HG02840 (cell line): ENCODE data around the gene AP5S1.

ENCODE experiments used
- ATAC-seq: cut with Tn5 transposase; IDR thresholded peaks from one replicate; pipeline ENCODE4 v1.9.1; 2021; ENCODE audit warnings: mild to moderate bottlenecking, moderate library complexity, moderate number of reproducible peaks; ENCODE audit not compliant: unreplicated experiment, low FRiP score

Gene AP5S1

GRCh38 chr20:3871550-3872265, 51.4 kb downstream of the AP5S1 start:
- ATAC-seq, result no peak

- ATAC-seq, result no peak
Observed at GRCh38 chr20:3873507-3873906, 53.2 kb downstream of the AP5S1 start.

GRCh38 chr20:3874194-3874844, 54.0 kb downstream of the AP5S1 start:
- ATAC-seq, result no peak

GRCh38 chr20:3875378-3875974, 55.1 kb downstream of the AP5S1 start:
- no peak for ATAC-seq

GRCh38 chr20:3876000-3876399, 55.7 kb downstream of the AP5S1 start:
- no peak for ATAC-seq

- ATAC-seq, result no peak
Observed at GRCh38 chr20:3876676-3877075, 56.3 kb downstream of the AP5S1 start.
